Activated CD4-positive, alpha-beta T cell treated with anti-CD3 and anti-CD28 coated beads, Interleukin-2, amount 10 ng/mL, durations not matched to agents 7 days and 5 days (primary cell): Measurements from ENCODE around the gene ZMYND19. TPM values are rescaled to one million over a fixed set of nuclear protein-coding genes. Genes with fewer than 3 reads are reported as not detected.
A peak's percentile ranks its signal among the peaks of the same experiment; 100 is the strongest.
"Not testable (repeated sequence)": the region's sequence is repeated elsewhere in the genome, so short reads cannot be mapped to it uniquely, and the experiment has no call there.

Experiments used
- CTCF ChIA-PET: fragments of 350-600 bp; sonication (Branson Sonifier 250); formaldehyde crosslinking; loops from one replicate; lab custom pipeline; 2021; ENCODE audit warnings: antibody characterized with exemption; lab: Charles Lee
- POLR2A ChIA-PET: fragments of 350-600 bp; sonication (Branson Sonifier 250); formaldehyde crosslinking; loops from one replicate; lab custom pipeline; 2021; ENCODE audit warnings: antibody characterized with exemption; lab: Charles Lee
- DNase-seq: peaks from one replicate; pipeline ENCODE4 v3.0.0-alpha.2; 2020
- H3K27ac Mint-ChIP-seq: one replicate; pipeline ENCODE4 v1.8.0; 2021; ENCODE audit warnings: mild to moderate bottlenecking, moderate library complexity, mixed read lengths
- H3K27me3 Mint-ChIP-seq: one replicate; pipeline ENCODE4 v1.8.0; 2021; ENCODE audit warnings: mixed read lengths
- H3K36me3 Mint-ChIP-seq: one replicate; pipeline ENCODE4 v1.8.0; 2021; ENCODE audit warnings: low read depth, mixed read lengths
- H3K4me1 Mint-ChIP-seq: one replicate; pipeline ENCODE4 v1.8.0; 2021; ENCODE audit warnings: mixed read lengths
- H3K4me3 Mint-ChIP-seq: one replicate; pipeline ENCODE4 v1.8.0; 2021; ENCODE audit warnings: mild to moderate bottlenecking, moderate library complexity, mixed read lengths
- H3K9me3 Mint-ChIP-seq: one replicate; pipeline ENCODE4 v1.8.0; 2021; ENCODE audit warnings: mixed read lengths
- total RNA-seq, 2 experiments: library from RNA; stranded (reverse); gene quantifications; one replicate each; pipeline ENCODE4 v1.2.3, GENCODE V29; 2021

Gene ZMYND19
- total RNA-seq, 2 experiments from 2014 or later: 24.7 to 26.5 TPM

- CTCF ChIA-PET: interaction anchor here (0.6 to 1.1 kb wide), 2 partner anchors 30 to 427 kb away, joined by 3 read pairs; no protein-coding TSS in a partner anchor
- no peaks in the 10 kb centered on the region for H3K27me3 Mint-ChIP-seq
- no peak overlapping the region for H3K27ac Mint-ChIP-seq
- POLR2A ChIA-PET: no interaction called here
- no peak overlapping the region for H3K4me3 Mint-ChIP-seq
- peaks cover 3% of the 10 kb centered on the region for H3K4me1 Mint-ChIP-seq
- no peak for DNase-seq
- no peaks in the 10 kb centered on the region for H3K9me3 Mint-ChIP-seq
- H3K36me3 Mint-ChIP-seq: peaks cover 15% of the 10 kb centered on the region
Observed at GRCh38 chr9:137558127-137558526, 32.2 kb downstream of the ZMYND19 start.

GRCh38 chr9:137556069-137556838 lies 34.1 kb downstream of the ZMYND19 start:
- CTCF ChIA-PET: no interaction called here
- H3K4me1 Mint-ChIP-seq: peaks cover 8% of the 10 kb centered on the region
- POLR2A ChIA-PET: no interaction called here
- H3K27ac Mint-ChIP-seq: no peak overlapping the region
- no peak overlapping the region for H3K4me3 Mint-ChIP-seq
- no peak for DNase-seq
- peaks cover 12% of the 10 kb centered on the region for H3K36me3 Mint-ChIP-seq
- H3K9me3 Mint-ChIP-seq: no peaks in the 10 kb centered on the region
- H3K27me3 Mint-ChIP-seq: no peaks in the 10 kb centered on the region

- ChIA-PET CTCF (interaction anchor here (1.0 kb wide), 1 partner anchor 32 kb away, joined by 4 read pairs; no protein-coding TSS in a partner anchor), POLR2A (no interaction called here)
- peaks cover 12% of the 10 kb centered on the region for H3K36me3 Mint-ChIP-seq
- H3K27me3 Mint-ChIP-seq: no peaks in the 10 kb centered on the region
- H3K27ac Mint-ChIP-seq: no peak overlapping the region
- no peak for DNase-seq
- peaks cover 10% of the 10 kb centered on the region for H3K4me1 Mint-ChIP-seq
- H3K4me3 Mint-ChIP-seq: no peak overlapping the region
- no peaks in the 10 kb centered on the region for H3K9me3 Mint-ChIP-seq
Observed at GRCh38 chr9:137555179-137555578, 35.1 kb downstream of the ZMYND19 start.

GRCh38 chr9:137554349-137554748 lies 36.0 kb downstream of the ZMYND19 start:
- no peaks in the 10 kb centered on the region for H3K9me3 Mint-ChIP-seq
- H3K36me3 Mint-ChIP-seq: peaks cover 4% of the 10 kb centered on the region
- POLR2A ChIA-PET: no interaction called here
- H3K27ac Mint-ChIP-seq: no peak overlapping the region
- DNase-seq: no peak
- CTCF ChIA-PET: no interaction called here
- peaks cover 17% of the 10 kb centered on the region for H3K4me1 Mint-ChIP-seq
- H3K27me3 Mint-ChIP-seq: no peaks in the 10 kb centered on the region
- H3K4me3 Mint-ChIP-seq: no peak overlapping the region

- H3K9me3 Mint-ChIP-seq, DNase-seq, POLR2A ChIA-PET, H3K27me3 Mint-ChIP-seq, H3K4me3 Mint-ChIP-seq, H3K27ac Mint-ChIP-seq, CTCF ChIA-PET, H3K36me3 Mint-ChIP-seq: not testable (repeated sequence)
- peaks cover 19% of the 10 kb centered on the region for H3K4me1 Mint-ChIP-seq
Observed at GRCh38 chr9:137553654-137554053, 36.7 kb downstream of the ZMYND19 start.

GRCh38 chr9:137552022-137552768 lies 38.1 kb downstream of the ZMYND19 start:
- H3K4me3 Mint-ChIP-seq: peak overlapping the region; percentile 75
- no peaks in the 10 kb centered on the region for H3K27me3 Mint-ChIP-seq
- H3K9me3 Mint-ChIP-seq: no peaks in the 10 kb centered on the region
- peaks cover 20% of the 10 kb centered on the region for H3K4me1 Mint-ChIP-seq
- CTCF ChIA-PET: interaction anchor here (0.6 to 1.8 kb wide), 6 partner anchors 14 to 442 kb away, joined by 3 to 4 read pairs (median 3); partner anchors contain the start of genes EXD3 and NOXA1
- peak; percentile 28 for DNase-seq
- H3K27ac Mint-ChIP-seq: peak overlapping the region; percentile 85
- POLR2A ChIA-PET: no interaction called here
- no peaks in the 10 kb centered on the region for H3K36me3 Mint-ChIP-seq

- peak within 1 kb of the TSS; percentile 75 for H3K4me3 Mint-ChIP-seq
- peak; percentile 87 for DNase-seq
- ChIA-PET CTCF (interaction anchor here (0.6 to 1.8 kb wide), 7 partner anchors 10 to 441 kb away, joined by 3 to 4 read pairs (median 3); partner anchors contain the start of genes EXD3 and NOXA1), POLR2A (no interaction called here)
- H3K27me3 Mint-ChIP-seq: no peaks in the 10 kb centered on the region
- peaks cover 20% of the 10 kb centered on the region for H3K4me1 Mint-ChIP-seq
- H3K27ac Mint-ChIP-seq: peak within 1 kb of the TSS; percentile 85
- H3K9me3 Mint-ChIP-seq: no peaks in the 10 kb centered on the region
- no peaks in the 10 kb centered on the region for H3K36me3 Mint-ChIP-seq
Observed at GRCh38 chr9:137551264-137552021, 38.9 kb downstream of the ZMYND19 start, which contains the start of gene MRPL41. Gene MRPL41 (plus strand): TSS chr9:137551879. CDS start chr9:137552082, 203 bp downstream.

- Mint-ChIP-seq H3K27ac (peak overlapping the region; percentile 66), H3K4me1 (peaks cover 20% of the 10 kb centered on the region), H3K4me3 (peak overlapping the region; percentile 75)
- CTCF ChIA-PET: interaction anchor here (0.7 to 0.9 kb wide), 2 partner anchors 10 to 16 kb away, joined by 3 read pairs; no protein-coding TSS in a partner anchor
- H3K9me3 Mint-ChIP-seq, H3K36me3 Mint-ChIP-seq, POLR2A ChIA-PET, H3K27me3 Mint-ChIP-seq, DNase-seq: not testable (repeated sequence)
Observed at GRCh38 chr9:137550958-137551263, 39.4 kb downstream of the ZMYND19 start.

GRCh38 chr9:137550231-137550621 lies 40.1 kb downstream of the ZMYND19 start, which contains the start of gene PNPLA7:
Gene PNPLA7 (minus strand): TSS chr9:137550402. CDS start chr9:137550197, 205 bp downstream.
- Mint-ChIP-seq H3K4me1 (peaks cover 20% of the 10 kb centered on the region), H3K4me3 (peak within 1 kb of the TSS; percentile 85), H3K36me3 (no peaks in the 10 kb centered on the region), H3K9me3 (no peaks in the 10 kb centered on the region), H3K27me3 (no peaks in the 10 kb centered on the region), H3K27ac (peak within 1 kb of the TSS; percentile 90)
- CTCF ChIA-PET: interaction anchor here (0.9 kb wide), 1 partner anchor 15 kb away, joined by 3 read pairs; no protein-coding TSS in a partner anchor
- POLR2A ChIA-PET: no interaction called here
- peak; percentile 74 for DNase-seq

- DNase-seq: no peak
- Mint-ChIP-seq H3K27ac (no peak overlapping the region), H3K36me3 (no peaks in the 10 kb centered on the region), H3K9me3 (no peaks in the 10 kb centered on the region), H3K4me3 (no peak overlapping the region), H3K27me3 (no peaks in the 10 kb centered on the region), H3K4me1 (peaks cover 17% of the 10 kb centered on the region)
- ChIA-PET POLR2A (no interaction called here), CTCF (interaction anchor here (0.6 kb wide), 1 partner anchor 261 kb away, joined by 3 read pairs; no protein-coding TSS in a partner anchor)
Observed at GRCh38 chr9:137547687-137548543, 42.4 kb downstream of the ZMYND19 start.

- H3K4me3 Mint-ChIP-seq: no peak overlapping the region
- POLR2A ChIA-PET: no interaction called here
- CTCF ChIA-PET: no interaction called here
- H3K27me3 Mint-ChIP-seq: no peaks in the 10 kb centered on the region
- no peaks in the 10 kb centered on the region for H3K36me3 Mint-ChIP-seq
- DNase-seq: no peak
- H3K9me3 Mint-ChIP-seq: no peaks in the 10 kb centered on the region
- H3K4me1 Mint-ChIP-seq: peaks cover 10% of the 10 kb centered on the region
- H3K27ac Mint-ChIP-seq: no peak overlapping the region
Observed at GRCh38 chr9:137545123-137545522, 45.2 kb downstream of the ZMYND19 start.
